ENCODE results near the gene CDADC1.

- TF ChIP-seq RELB (IDR thresholded peaks at IDR 0.05; ENCODE audit: low read depth) (no peak), CTCF (IDR thresholded peaks at IDR 0.05 in 2 of 3, conservative IDR thresholded peaks at IDR 0.05 in 1 of 3; ENCODE audit: control insufficient read depth in 2 of 3, extremely low read depth in 1 of 3, insufficient read depth in 1 of 3, low read depth in 3 of 3, low read length in 3 of 3) (no peak)
Observed at GRCh38 chr13:49221590-49221965, 26.1 kb upstream of the CDADC1 start.

Data from GM12878 (cell line).